Upper lobe of left lung (tissue), 6 donors: ENCODE results near the gene MAPK7. TPM values are rescaled to one million over a fixed set of nuclear protein-coding genes. Genes with fewer than 3 reads are reported as not detected.

ENCODE experiments used
- ATAC-seq, 2 donors: fragments of 200-7000 bp; cut with Tn5 transposase; one replicate each; pipeline ENCODE4 v1.9.1; 2022; ENCODE audit warnings: mild to moderate bottlenecking in 2 of 2, moderate library complexity in 2 of 2; ENCODE audit not compliant: low FRiP score in 2 of 2
- DNase-seq, 2 donors: peaks; one replicate each; pipeline ENCODE4 v3.0.0-alpha.2; 2019 to 2020
- H3K27ac ChIP-seq, 4 donors: fragments of 200-600 bp; sonication (generic); one replicate each; pipeline ENCODE4 v1.5.1; 2016 to 2019
- H3K27me3 ChIP-seq, 4 donors: fragments of 200-600 bp; sonication (generic); one replicate each; pipeline ENCODE4 v1.5.1; 2017 to 2019
- H3K36me3 ChIP-seq, 4 donors: fragments of 200-600 bp; sonication (generic); one replicate each; pipeline ENCODE4 v1.5.1; 2016 to 2019
- H3K4me1 ChIP-seq, 4 donors: fragments of 200-600 bp; sonication (generic); one replicate each; pipeline ENCODE4 v1.5.1; 2018 to 2019
- H3K4me3 ChIP-seq, 4 donors: fragments of 200-600 bp; sonication (generic); one replicate each; pipeline ENCODE4 v1.5.1; 2017 to 2019; ENCODE audit warnings: mild to moderate bottlenecking in 2 of 4, moderate library complexity in 1 of 4
- H3K9me3 ChIP-seq, 4 donors: fragments of 200-600 bp; sonication (generic); one replicate each; pipeline ENCODE4 v1.5.1; 2018 to 2019
- EP300 ChIP-seq, 4 donors: sonication (generic); formaldehyde crosslinking; IDR thresholded peaks; one replicate each; pipeline ENCODE4 v1.5.1; 2017; ENCODE audit warnings: antibody characterized with exemption in 4 of 4, control low read depth in 2 of 4
- POLR2A ChIP-seq, 4 donors: fragments of 450-650 bp; IDR thresholded peaks; one replicate each; pipeline ENCODE4 v1.5.1; 2016 to 2017; ENCODE audit warnings: antibody characterized with exemption in 4 of 4, mild to moderate bottlenecking in 2 of 4
- POLR2AphosphoS5 ChIP-seq, 2 donors: sonication (generic); formaldehyde crosslinking; IDR thresholded peaks; one replicate each; pipeline ENCODE4 v1.5.1; 2017; ENCODE audit warnings: antibody characterized with exemption in 2 of 2
- WGBS, 2 donors: methylation state at CpG; one replicate each; pipeline ENCODE4 v1.1.5; 2017 to 2018; 5-methylcytosine and 5-hydroxymethylcytosine counted together
- total RNA-seq, 6 donors: library from RNA; depleted of rRNA in 4 of 6; stranded (reverse); fragments of >200 nt in 4 of 6; gene quantifications; one replicate each; pipeline versions ENCODE4 v1.1.0 to v1.2.1, GENCODE V29; 2016 to 2021
- TF ChIP-seq, protein P1 (sequence below), 6 experiments: fragments of 450-650 bp in 4 of 6; fragments of 200-600 bp in 2 of 6; sonication (generic) in 2 of 6; IDR thresholded peaks; one replicate each; pipeline ENCODE4 v1.5.1; 2016 to 2019; ENCODE audit warnings: antibody characterized with exemption in 6 of 6
- donor health status: DM: no; HTN: no; CAD: no; lungs with moderate emphysema.
- donor health status: DM: no; HTN: yes; CAD: no; lungs with severe emphysema.

MAPK7 gene
- total RNA-seq, 6 donors from 2014 or later: 20.1 to 77.2 (median 37.6) TPM

DNA sequence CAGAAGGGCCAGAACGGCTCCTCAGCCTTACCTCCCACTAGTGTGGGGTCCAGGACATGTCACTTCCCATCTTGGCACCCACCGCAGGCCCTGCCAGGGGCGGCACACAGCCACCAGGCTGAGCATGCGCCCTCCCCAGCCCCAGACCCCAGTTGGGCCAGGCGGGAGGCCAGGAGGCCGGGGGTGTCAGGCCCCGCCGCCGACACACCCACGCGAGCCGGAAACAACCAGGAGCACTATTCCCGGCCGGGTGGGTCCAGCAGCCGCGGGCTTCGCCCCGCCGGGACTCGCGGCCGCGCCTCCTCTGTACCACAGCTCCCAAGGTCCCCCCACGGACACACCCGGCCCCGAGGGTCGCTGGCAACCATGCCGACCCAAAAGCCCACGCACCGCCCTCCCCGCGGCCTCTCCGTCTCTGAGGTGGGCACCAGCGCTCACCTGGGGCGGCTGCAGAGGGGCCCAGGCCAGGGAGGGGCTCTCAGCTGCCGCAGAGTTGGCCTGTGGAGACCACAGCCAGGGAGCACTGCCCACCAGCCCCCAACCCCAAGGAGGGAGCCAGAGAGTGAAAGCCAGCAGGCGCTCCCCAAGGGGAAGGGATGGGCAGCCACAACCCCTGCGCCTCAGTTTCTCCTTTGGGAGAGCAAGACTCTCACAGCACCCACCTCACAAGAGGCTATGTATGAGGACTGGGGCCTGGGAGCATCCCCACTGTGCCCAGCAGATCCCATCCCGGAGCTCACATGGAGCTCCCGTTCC lies 33.8 kb upstream of the MAPK7 start:
- peaks cover 0 to 13% (median 2%) of the 10 kb centered on the region in 4 donors for H3K4me1 ChIP-seq

DNA sequence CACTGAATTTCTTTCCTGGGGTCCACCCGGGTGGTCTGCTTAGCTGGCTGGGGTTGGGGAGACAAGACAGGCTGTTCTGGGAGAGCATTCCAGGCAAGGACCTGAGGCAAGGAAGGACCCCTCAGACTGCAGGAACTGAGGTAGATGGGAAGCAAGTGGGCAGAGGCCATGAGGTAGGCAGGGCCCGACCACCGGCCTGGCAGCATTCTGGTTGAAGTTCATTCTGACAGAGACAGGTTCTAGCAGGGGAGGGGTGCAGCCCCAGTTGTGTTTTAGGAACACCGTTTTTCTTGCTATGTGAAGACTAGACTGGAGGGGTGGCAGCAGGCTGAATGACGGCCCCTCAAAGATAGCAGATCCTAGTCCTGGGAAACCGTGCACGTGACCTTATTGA lies 33.2 kb upstream of the MAPK7 start:
- ATAC-seq: no peak
- Histone ChIP-seq H3K27me3 (no peaks in the 10 kb centered on the region), H3K4me3 (no peak overlapping the region), H3K9me3 (no peaks in the 10 kb centered on the region), H3K36me3 (no peaks in the 10 kb centered on the region), H3K4me1 (peaks cover 0 to 13% (median 2%) of the 10 kb centered on the region in 4 donors), H3K27ac (no peak overlapping the region)
- DNase-seq: no peak
- 95 to 100% methylated on average over 4 to 7 of the region's 7 CpGs for WGBS, 2 donors
- TF ChIP-seq POLR2A (IDR thresholded peaks at IDR 0.05) (no peak), EP300 (IDR thresholded peaks at IDR 0.05) (no peak), POLR2AphosphoS5 (IDR thresholded peaks at IDR 0.05) (no peak)
- TF ChIP-seq, protein P1, sequence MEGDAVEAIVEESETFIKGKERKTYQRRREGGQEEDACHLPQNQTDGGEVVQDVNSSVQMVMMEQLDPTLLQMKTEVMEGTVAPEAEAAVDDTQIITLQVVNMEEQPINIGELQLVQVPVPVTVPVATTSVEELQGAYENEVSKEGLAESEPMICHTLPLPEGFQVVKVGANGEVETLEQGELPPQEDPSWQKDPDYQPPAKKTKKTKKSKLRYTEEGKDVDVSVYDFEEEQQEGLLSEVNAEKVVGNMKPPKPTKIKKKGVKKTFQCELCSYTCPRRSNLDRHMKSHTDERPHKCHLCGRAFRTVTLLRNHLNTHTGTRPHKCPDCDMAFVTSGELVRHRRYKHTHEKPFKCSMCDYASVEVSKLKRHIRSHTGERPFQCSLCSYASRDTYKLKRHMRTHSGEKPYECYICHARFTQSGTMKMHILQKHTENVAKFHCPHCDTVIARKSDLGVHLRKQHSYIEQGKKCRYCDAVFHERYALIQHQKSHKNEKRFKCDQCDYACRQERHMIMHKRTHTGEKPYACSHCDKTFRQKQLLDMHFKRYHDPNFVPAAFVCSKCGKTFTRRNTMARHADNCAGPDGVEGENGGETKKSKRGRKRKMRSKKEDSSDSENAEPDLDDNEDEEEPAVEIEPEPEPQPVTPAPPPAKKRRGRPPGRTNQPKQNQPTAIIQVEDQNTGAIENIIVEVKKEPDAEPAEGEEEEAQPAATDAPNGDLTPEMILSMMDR (IDR thresholded peaks at IDR 0.05): no peak

More for the DNA sequence above, 33.8 kb upstream of the MAPK7 start:
- Histone ChIP-seq H3K36me3 (no peaks in the 10 kb centered on the region), H3K4me3 (no peak overlapping the region), H3K27ac (no peak overlapping the region), H3K9me3 (no peaks in the 10 kb centered on the region), H3K27me3 (no peaks in the 10 kb centered on the region)
- WGBS, 2 donors: 80 to 94% methylated on average over 10 to 35 of the region's 40 CpGs
- ATAC-seq (no peak), DNase-seq (peak; percentile 15 to 84)
- TF ChIP-seq, protein P1 (IDR thresholded peaks at IDR 0.05): no peak
- TF ChIP-seq POLR2AphosphoS5 (IDR thresholded peaks at IDR 0.05): no peak
- no peak for TF ChIP-seq EP300 (IDR thresholded peaks at IDR 0.05)
- no peak for TF ChIP-seq POLR2A (IDR thresholded peaks at IDR 0.05)

DNA sequence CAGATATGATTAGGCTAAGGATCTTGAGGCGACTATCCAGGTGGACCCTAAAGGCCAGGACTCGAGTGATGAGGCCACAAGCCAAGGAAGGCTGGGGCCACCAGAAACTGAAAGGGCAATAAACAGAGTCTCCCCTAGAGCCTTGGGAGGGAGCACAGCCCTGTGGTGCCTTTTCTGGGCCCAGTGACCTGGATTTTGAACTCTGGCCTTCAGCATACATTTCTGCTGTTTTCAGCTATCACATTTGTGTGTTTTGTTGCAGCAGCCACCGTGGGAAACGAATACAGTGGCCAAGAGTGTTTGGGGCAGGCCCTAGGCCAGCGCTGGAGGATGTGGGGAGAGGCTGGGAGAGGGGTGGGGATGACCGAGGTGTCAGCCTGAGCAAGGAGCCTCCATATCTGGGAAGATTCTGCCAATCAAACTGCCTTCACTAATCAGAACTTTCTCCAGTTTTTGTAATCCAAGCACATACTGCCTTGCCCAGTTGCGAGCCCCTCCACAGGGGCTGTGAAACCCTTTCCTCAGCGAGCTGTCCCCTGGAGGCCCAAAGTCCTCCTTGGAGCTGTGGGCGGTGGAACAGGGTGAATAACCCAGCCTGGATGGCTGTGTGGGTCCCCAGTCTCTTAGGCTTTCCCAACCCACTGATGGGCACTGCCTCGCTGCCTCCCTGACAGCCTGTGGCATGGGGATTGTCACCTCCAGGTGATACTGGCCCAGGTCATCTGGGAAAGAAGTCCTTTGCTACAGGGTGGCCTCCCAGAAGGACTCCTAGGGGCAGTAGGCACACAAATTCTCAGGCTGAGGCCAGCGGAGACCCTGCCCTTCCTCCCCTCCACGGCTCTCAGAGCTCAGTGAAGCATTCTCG lies 32.6 kb upstream of the MAPK7 start:
- ATAC-seq: no peak
- H3K4me1 ChIP-seq: peaks cover 0 to 13% (median 2%) of the 10 kb centered on the region in 4 donors
- H3K9me3 ChIP-seq: no peaks in the 10 kb centered on the region
- peak in 1 of 2 donors; percentile 18 for DNase-seq
- no peaks in the 10 kb centered on the region for H3K27me3 ChIP-seq
- 84 to 93% methylated on average over 13 of the region's 13 CpGs for WGBS, 2 donors
- H3K4me3 ChIP-seq: no peak overlapping the region
- H3K36me3 ChIP-seq: no peaks in the 10 kb centered on the region
- H3K27ac ChIP-seq: no peak overlapping the region
- TF ChIP-seq POLR2A (IDR thresholded peaks at IDR 0.05) (no peak), EP300 (IDR thresholded peaks at IDR 0.05) (no peak), POLR2AphosphoS5 (IDR thresholded peaks at IDR 0.05) (no peak)

DNA sequence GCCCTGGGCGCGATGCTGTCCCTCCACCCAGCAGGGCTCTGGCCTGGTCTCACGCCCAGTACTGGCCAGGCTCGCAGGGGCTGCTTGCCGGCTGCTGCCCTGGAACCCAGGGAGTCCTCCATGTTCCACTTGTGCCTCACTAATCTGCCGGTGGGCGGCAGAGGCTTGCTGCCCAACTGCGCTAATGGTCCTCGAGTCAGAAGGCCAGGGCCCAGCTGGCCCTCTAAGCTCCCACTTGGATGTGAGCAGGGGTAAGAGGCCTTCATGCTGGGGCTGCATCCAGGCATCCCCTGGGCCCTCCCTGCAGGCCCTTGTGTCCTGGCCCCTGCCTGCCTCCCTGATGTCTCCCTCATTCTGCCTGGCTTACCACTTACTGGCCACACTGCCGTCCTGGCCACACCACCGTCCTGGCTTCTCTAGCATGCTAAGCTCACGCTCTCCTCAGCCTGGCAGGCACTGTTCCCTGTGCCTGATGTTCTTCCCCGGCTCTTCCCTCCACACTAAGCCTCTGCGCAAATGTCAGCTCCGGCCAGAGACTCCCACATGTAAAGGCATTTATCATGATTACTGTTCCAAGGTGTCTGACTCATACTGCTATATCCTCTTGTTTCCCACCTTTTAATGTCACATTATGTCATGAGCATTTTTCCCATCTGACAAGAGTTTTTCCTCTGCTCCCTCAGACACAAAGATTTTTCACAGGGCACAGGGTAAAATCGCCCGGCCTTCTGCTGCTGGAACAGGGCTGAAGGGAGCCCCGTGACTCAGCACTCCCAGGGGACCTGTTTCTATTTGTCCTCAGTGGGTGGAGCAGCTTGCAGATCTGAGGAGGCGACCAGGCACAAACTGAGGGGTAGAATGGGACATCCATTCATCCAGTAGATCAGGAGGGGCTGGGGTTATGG lies 31.7 kb upstream of the MAPK7 start:
- no peak overlapping the region for H3K4me3 ChIP-seq
- H3K27ac ChIP-seq: no peak overlapping the region
- 85% methylated on average over 14 to 19 of the region's 19 CpGs for WGBS, 2 donors
- H3K4me1 ChIP-seq: peaks cover 0 to 13% (median 2%) of the 10 kb centered on the region in 4 donors
- DNase-seq: peak in 1 of 2 donors; percentile 19
- peak in 1 of 2 donors; percentile 79 for ATAC-seq
- TF ChIP-seq POLR2A (IDR thresholded peaks at IDR 0.05): no peak
- TF ChIP-seq, protein P1 (IDR thresholded peaks at IDR 0.05): no peak
- no peak for TF ChIP-seq POLR2AphosphoS5 (IDR thresholded peaks at IDR 0.05)
- TF ChIP-seq EP300 (IDR thresholded peaks at IDR 0.05): no peak
- H3K27me3 ChIP-seq: no peaks in the 10 kb centered on the region
- H3K36me3 ChIP-seq: no peaks in the 10 kb centered on the region
- H3K9me3 ChIP-seq: no peaks in the 10 kb centered on the region
